Breast epithelium (tissue), 4 donors: ENCODE measurements around the gene MRM2. TPM values are rescaled to one million over a fixed set of nuclear protein-coding genes. Genes with fewer than 3 reads are reported as not detected.

Experiments used
- DNase-seq, 2 donors: peaks; one replicate each; pipeline ENCODE4 v3.0.0-alpha.2; 2019; ENCODE audit warnings: low spot score in 2 of 2
- H3K27ac ChIP-seq, 2 donors: fragments of 200-600 bp; sonication (generic) in 1 of 2; one replicate each; pipeline ENCODE4 v1.5.1; 2016 to 2019; ENCODE audit warnings: mild to moderate bottlenecking in 1 of 2
- H3K27me3 ChIP-seq, 2 donors: fragments of 200-600 bp; sonication (generic) in 1 of 2; one replicate each; pipeline versions ENCODE4 v1.5.1 to v1.6.0; 2017 to 2019; ENCODE audit warnings: control low read depth in 1 of 2, mild to moderate bottlenecking in 1 of 2
- H3K36me3 ChIP-seq: fragments of 200-600 bp; one replicate; pipeline ENCODE4 v1.5.1; 2019
- H3K4me1 ChIP-seq, 2 donors: fragments of 200-600 bp; sonication (generic); one replicate each; pipeline ENCODE4 v1.5.1; 2016 to 2019; ENCODE audit warnings: control low read depth in 1 of 2
- H3K4me3 ChIP-seq, 3 donors: fragments of 200-600 bp; sonication (generic); 1 replicate in 2 of 3; 2 replicates in 1 of 3; pipeline ENCODE4 v1.5.1; 2016 to 2019; ENCODE audit warnings: mild to moderate bottlenecking in 3 of 3, moderate library complexity in 2 of 3
- H3K9me3 ChIP-seq, 2 donors: fragments of 200-600 bp; sonication (generic) in 1 of 2; one replicate each; pipeline ENCODE4 v1.5.1; 2016 to 2019; ENCODE audit warnings: control low read depth in 1 of 2
- POLR2A ChIP-seq: fragments of 450-650 bp; IDR thresholded peaks from one replicate; pipeline ENCODE4 v1.6.1; 2016; ENCODE audit warnings: antibody characterized with exemption, mild to moderate bottlenecking, moderate library complexity
- POLR2AphosphoS5 ChIP-seq, 3 donors: sonication (generic); formaldehyde crosslinking; IDR thresholded peaks; one replicate each; pipeline ENCODE4 v1.6.1; 2017; ENCODE audit warnings: antibody characterized with exemption in 3 of 3
- intact Hi-C: fragments of 100-400 bp; cut with DNase I; formaldehyde crosslinking; loops from one replicate; pipeline ENCODE4 v1.15.1; 2023; ENCODE audit warnings: low total_unique reads
- total RNA-seq, 3 donors: library from RNA; depleted of rRNA; stranded (reverse); fragments of >200 nt; gene quantifications; one replicate each; pipeline ENCODE4 v1.1.0, GENCODE V29; 2016
- TF ChIP-seq, protein P1 (sequence below), 3 donors: fragments of 450-650 bp; IDR thresholded peaks; one replicate each; pipeline ENCODE4 v1.5.1; 2016 to 2017; ENCODE audit warnings: antibody characterized with exemption in 3 of 3, mild to moderate bottlenecking in 3 of 3, moderate library complexity in 3 of 3

MRM2 gene
- total RNA-seq, 3 donors from 2014 or later = 10.9 to 20.2 (median 18.0) TPM

DNA sequence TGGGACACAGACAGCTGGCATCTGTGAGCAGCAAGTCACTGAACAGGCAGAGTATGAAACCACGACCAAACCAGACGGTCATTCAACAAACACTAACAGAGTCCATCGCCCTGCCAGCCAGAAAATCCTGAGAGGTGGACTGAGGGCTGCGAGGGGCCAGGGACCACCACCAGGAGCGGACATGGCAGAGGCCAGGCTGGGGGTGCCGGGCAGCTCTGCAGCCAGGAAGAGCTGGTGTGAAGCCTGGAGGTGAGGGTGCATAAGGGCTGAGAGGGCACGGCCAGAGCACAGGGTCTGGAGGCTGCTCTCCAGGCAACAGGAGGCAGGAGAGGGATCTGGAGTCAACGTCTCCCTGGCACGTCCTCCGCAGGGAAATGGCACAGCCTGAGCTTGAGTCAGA is 24.8 kb downstream of the MRM2 start:
- TF ChIP-seq POLR2AphosphoS5 (IDR thresholded peaks at IDR 0.05) (no peak), POLR2A (no peak)
- TF ChIP-seq, protein P1, sequence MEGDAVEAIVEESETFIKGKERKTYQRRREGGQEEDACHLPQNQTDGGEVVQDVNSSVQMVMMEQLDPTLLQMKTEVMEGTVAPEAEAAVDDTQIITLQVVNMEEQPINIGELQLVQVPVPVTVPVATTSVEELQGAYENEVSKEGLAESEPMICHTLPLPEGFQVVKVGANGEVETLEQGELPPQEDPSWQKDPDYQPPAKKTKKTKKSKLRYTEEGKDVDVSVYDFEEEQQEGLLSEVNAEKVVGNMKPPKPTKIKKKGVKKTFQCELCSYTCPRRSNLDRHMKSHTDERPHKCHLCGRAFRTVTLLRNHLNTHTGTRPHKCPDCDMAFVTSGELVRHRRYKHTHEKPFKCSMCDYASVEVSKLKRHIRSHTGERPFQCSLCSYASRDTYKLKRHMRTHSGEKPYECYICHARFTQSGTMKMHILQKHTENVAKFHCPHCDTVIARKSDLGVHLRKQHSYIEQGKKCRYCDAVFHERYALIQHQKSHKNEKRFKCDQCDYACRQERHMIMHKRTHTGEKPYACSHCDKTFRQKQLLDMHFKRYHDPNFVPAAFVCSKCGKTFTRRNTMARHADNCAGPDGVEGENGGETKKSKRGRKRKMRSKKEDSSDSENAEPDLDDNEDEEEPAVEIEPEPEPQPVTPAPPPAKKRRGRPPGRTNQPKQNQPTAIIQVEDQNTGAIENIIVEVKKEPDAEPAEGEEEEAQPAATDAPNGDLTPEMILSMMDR (IDR thresholded peaks at IDR 0.05) = no peak
- H3K27me3 ChIP-seq = no peaks in the 10 kb centered on the region
- H3K9me3 ChIP-seq = no peaks in the 10 kb centered on the region
- no peak overlapping the region for H3K27ac ChIP-seq
- intact Hi-C loops = no loop called here
- no peaks in the 10 kb centered on the region for H3K36me3 ChIP-seq
- H3K4me1 ChIP-seq = no peaks in the 10 kb centered on the region
- DNase-seq = no peak
- no peak overlapping the region for H3K4me3 ChIP-seq

DNA sequence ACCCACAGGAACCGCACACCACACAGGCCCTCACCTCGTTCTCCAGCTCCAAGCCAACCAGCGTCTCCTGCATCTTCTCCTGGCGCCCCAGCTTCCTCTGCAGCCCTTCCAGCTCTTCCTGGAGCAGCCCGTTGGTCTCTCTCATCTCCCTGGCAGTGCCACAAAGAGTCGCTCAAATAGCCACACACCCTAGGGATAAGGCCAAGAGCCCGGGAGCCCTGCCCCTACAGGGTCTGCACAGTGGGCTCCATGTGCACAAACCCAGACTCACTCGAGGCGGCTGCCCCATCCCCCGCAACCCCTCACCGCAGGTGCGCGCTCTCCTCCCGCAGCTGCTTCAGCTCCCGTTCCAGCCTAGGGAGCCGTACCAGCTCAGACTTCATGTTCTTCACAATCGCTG is 26.2 kb downstream of the MRM2 start:
- H3K4me3 ChIP-seq = no peak overlapping the region
- H3K36me3 ChIP-seq = no peaks in the 10 kb centered on the region
- no peak overlapping the region for H3K27ac ChIP-seq
- H3K27me3 ChIP-seq = no peaks in the 10 kb centered on the region
- no peaks in the 10 kb centered on the region for H3K4me1 ChIP-seq
- intact Hi-C loops = no loop called here
- no peak for DNase-seq
- H3K9me3 ChIP-seq = no peaks in the 10 kb centered on the region
- no peak for TF ChIP-seq POLR2AphosphoS5 (IDR thresholded peaks at IDR 0.05)
- TF ChIP-seq, protein P1 (IDR thresholded peaks at IDR 0.05) = no peak

DNA sequence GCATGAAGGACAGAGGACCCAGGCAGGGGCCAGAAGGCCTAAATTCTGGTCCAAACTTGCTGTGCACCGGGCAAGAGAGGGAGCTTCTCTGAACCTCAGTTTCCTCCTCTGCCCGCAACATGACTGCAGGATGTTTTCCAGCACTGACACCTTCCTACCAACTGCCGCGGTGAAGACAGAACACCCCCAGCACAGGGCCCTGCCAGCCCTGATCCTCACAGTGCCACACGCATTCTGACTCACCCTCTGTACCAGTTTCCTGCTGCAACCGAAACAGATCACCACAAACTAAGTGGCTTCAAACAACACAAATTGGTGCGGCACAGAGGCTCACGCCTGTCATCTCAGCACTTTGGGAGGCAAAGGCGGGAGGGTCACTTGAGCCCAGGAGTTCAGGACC is 27.4 kb downstream of the MRM2 start:
- TF ChIP-seq, protein P1 (IDR thresholded peaks at IDR 0.05) = no peak
- TF ChIP-seq POLR2AphosphoS5 (IDR thresholded peaks at IDR 0.05) (no peak), POLR2A (no peak)
- H3K36me3 ChIP-seq = no peaks in the 10 kb centered on the region
- H3K4me3 ChIP-seq = no peak overlapping the region
- H3K4me1 ChIP-seq = no peaks in the 10 kb centered on the region
- no peak overlapping the region for H3K27ac ChIP-seq
- no peak for DNase-seq
- intact Hi-C loops = no loop called here
- H3K27me3 ChIP-seq = no peaks in the 10 kb centered on the region
- no peaks in the 10 kb centered on the region for H3K9me3 ChIP-seq

DNA sequence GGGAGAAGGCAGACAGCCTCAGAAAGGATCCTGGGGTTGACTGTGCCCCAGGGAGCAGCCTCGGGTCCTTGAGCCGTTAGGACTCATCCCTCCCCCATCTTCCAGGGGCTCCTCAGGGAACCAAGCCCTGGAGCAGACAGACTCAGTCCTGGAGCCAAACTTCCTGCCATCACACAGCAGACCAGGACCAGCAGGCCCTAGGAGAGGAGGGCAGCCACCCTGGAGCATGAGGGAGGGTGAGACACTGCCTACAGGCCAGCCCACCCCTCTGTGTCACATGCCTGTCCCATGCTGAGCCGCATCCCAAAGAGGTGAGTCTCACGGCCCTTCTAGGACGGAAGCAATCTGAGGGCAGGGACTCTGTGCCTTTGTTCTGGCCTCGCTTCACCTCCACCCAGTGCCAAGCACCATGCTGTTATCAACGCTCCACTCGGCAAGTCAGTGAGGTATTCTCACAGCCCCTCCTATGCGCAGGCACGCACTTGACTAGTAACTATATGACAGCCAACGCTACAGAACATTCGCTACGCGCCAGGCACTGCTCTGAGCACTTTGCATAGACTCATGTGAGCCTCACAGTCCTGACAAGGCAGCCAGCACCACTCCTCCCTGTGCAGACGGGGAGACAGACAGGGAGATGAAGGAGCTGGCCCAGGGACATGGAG is 28.3 kb downstream of the MRM2 start:
- Histone ChIP-seq H3K27ac (no peak overlapping the region), H3K4me1 (no peaks in the 10 kb centered on the region), H3K27me3 (no peaks in the 10 kb centered on the region), H3K9me3 (no peaks in the 10 kb centered on the region), H3K36me3 (no peaks in the 10 kb centered on the region), H3K4me3 (no peak overlapping the region)
- TF ChIP-seq, protein P1 (IDR thresholded peaks at IDR 0.05) = no peak
- no peak for TF ChIP-seq POLR2AphosphoS5 (IDR thresholded peaks at IDR 0.05)
- TF ChIP-seq POLR2A = no peak
- intact Hi-C loops = no loop called here
- DNase-seq = no peak

DNA sequence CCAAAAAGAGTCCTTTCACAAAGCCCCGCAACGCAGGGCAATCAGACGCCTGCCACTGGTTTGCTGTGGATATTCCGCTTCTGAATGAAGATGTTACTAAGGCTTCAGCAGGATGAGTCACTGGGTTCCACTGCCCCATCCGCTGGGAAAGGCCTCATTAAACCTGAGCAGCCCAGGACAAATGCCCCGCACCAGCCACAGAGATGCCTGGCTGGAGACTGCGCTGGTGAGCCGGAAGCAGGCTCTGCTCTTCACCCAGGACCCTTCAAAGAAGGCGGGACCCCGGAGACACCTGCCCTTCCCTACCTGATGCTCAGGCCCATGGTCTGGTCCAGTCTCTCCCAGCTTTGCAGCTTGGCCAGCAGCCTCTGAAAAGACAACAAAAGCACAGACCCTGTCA is 29.1 kb downstream of the MRM2 start:
- no peaks in the 10 kb centered on the region for H3K4me1 ChIP-seq
- H3K27me3 ChIP-seq = no peaks in the 10 kb centered on the region
- no peak overlapping the region for H3K4me3 ChIP-seq
- intact Hi-C loops = no loop called here
- no peak overlapping the region for H3K27ac ChIP-seq
- TF ChIP-seq, protein P1 (IDR thresholded peaks at IDR 0.05) = no peak
- TF ChIP-seq POLR2AphosphoS5 (IDR thresholded peaks at IDR 0.05) = no peak
- no peak for TF ChIP-seq POLR2A
- DNase-seq = no peak
- no peaks in the 10 kb centered on the region for H3K36me3 ChIP-seq
- no peaks in the 10 kb centered on the region for H3K9me3 ChIP-seq
